LNCaP clone FGC (cell line): ENCODE measurements around the gene HIVEP3.

Experiments used
- DNase-seq: peaks from one replicate; pipeline ENCODE4 v3.0.0-alpha.2; 2011; ENCODE audit warnings: low read depth
- H3K4me3 ChIP-seq: 2 replicates; pipeline ENCODE4 v1.5.1; 2011; ENCODE audit warnings: mild to moderate bottlenecking, low read depth, low read length, control low read depth
- TF ChIP-seq, protein P1 (sequence below): IDR thresholded peaks from 2 replicates; pipeline ENCODE4 v1.5.1; 2012; ENCODE audit warnings: mild to moderate bottlenecking; ENCODE audit not compliant: control insufficient read depth, insufficient read depth; ENCODE audit errors: extremely low read depth

HIVEP3 gene

DNA sequence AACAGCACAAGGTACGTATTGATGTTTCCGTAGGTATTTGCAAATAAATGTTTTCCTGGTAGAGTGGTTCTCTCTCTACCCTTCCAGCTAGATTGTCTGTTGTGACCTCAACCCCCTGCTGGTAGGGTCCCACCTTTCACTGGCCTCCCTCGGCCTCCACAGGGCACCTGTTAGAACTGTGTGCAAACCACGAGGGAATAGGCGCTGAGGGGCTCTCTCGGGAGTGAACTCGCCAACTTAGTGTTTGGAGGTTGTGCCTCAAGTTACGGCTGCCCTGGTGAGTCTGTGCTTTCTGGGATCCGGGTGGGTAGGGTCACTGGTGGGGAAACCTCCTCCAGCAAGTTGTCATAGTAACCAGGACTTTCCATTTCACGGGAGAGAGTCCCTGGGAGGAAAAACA, 229.6 kb downstream of the HIVEP3 start:
- no peak overlapping the region for H3K4me3 ChIP-seq
- TF ChIP-seq, protein P1, sequence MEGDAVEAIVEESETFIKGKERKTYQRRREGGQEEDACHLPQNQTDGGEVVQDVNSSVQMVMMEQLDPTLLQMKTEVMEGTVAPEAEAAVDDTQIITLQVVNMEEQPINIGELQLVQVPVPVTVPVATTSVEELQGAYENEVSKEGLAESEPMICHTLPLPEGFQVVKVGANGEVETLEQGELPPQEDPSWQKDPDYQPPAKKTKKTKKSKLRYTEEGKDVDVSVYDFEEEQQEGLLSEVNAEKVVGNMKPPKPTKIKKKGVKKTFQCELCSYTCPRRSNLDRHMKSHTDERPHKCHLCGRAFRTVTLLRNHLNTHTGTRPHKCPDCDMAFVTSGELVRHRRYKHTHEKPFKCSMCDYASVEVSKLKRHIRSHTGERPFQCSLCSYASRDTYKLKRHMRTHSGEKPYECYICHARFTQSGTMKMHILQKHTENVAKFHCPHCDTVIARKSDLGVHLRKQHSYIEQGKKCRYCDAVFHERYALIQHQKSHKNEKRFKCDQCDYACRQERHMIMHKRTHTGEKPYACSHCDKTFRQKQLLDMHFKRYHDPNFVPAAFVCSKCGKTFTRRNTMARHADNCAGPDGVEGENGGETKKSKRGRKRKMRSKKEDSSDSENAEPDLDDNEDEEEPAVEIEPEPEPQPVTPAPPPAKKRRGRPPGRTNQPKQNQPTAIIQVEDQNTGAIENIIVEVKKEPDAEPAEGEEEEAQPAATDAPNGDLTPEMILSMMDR = no peak
- no peak for DNase-seq

- no peak overlapping the region for H3K4me3 ChIP-seq
- no peak for DNase-seq
- TF ChIP-seq, protein P1 = no peak
Observed at GRCh38 chr1:41687007-41687406, 231.7 kb downstream of the HIVEP3 start.

- DNase-seq = no peak
- TF ChIP-seq, protein P1 = no peak
- no peak overlapping the region for H3K4me3 ChIP-seq
Observed at GRCh38 chr1:41683681-41684500, 234.8 kb downstream of the HIVEP3 start.

DNA sequence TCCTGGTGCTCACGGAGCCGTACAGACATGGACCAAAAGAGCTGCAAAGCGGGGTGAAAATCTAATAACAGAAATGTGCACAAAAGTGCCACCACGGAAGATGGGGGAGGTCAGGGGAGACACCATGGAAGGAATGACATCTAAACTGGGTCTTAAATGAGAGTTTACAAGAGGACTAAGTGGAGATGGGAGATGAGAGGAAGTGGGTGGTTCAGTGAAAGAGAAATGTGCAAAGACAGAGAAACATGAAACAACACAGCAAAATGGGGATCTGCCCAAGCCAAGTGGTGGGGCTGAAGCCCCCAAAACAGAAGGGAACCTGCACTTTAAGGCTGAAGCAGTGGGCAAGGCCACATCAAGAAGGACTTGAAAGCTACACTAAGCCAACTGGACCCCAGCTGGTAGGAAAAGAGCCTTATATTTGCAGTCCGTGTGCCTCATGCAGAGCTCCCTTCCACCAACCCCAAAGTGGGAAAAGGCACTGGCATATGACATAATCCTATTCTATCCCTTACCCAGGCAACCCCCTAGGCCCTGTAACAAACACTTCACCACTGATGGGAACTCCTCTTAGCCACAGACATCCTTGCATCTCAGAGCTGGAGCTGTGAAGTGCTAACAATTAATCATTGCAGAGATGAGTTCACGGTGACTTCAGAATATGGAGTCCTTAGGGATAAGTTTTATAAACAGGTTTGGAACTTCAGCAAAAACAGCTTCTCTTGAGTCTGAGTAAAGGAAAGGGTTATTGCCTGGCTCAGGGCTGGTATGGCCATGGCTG, 235.7 kb downstream of the HIVEP3 start:
- TF ChIP-seq, protein P1 = no peak
- no peak overlapping the region for H3K4me3 ChIP-seq
- no peak for DNase-seq

DNA sequence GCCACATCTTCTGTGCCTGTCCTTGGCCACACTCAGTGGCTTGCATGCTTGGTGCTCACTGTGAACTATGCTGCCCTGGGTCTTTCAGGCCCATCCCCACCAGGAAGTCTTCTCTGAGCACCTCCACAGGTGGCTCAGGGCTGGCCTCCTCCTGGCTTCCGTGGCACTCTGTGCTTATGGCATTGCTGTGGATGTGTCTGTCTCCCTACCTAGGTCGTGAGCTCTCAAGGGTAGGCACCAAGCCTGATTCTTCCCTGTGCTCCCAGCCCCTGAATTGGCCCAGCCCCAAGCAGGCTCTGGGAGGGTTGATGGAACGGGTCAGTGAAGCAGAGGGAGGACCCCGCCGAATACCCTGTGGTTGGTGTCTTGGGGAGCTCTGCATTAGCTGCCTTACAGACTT, 236.6 kb downstream of the HIVEP3 start:
- H3K4me3 ChIP-seq = no peak overlapping the region
- TF ChIP-seq, protein P1 = no peak
- no peak for DNase-seq

DNA sequence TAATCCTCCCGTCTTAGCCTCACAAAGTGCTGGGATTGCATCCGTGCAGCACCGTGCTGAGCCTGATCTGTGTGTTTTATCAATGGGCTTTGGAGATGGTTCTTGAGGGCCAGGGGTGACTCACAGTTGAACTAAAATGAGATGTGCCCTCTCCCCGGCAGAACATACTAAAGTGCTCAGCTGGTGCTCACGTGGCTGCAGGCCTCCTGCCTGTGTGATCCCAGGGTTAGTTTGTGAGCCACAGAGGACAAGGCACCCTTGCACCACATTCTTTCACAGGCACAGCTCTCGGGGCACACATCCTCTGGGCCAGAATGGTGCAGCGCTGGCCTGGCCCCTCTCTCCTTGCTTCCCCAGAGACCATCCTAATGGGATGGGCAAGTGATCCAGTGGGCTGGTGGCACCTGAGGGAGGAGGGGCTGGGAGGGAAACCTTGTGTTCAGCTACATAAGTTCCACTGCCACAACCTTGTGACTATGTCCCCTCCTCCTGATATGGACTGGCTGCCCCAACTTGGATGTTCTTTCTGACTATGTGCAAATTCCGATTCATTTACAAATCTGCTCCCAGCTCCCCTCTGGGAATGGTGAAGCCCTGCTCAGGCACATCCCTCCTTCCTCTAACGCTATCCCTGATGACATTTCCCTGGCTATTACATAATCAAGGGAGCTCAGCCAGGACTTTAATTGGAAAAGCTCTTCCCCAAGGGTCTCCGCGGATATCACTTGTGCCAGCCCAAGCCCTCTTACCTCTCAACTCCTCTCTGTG, 237.2 kb downstream of the HIVEP3 start:
- TF ChIP-seq, protein P1 = no peak
- no peak for DNase-seq
- no peak overlapping the region for H3K4me3 ChIP-seq
